ENCODE results near the gene SRRM2. TPM values are rescaled to one million over a fixed set of nuclear protein-coding genes. Genes with fewer than 3 reads are reported as not detected.

Gene SRRM2
- total and polyA plus RNA-seq, 9 of the 15 experiments (the other 6 are each of a cell fraction or from before 2014, with no cell fraction given): 26.7 to 563 (median 81.1) TPM

GRCh38 chr16:2816751-2817339 is 64.4 kb downstream of the SRRM2 start, which contains the start of gene PRSS21 (continued):
- TF ChIP-seq RBFOX2 (IDR thresholded peaks at IDR 0.05; ENCODE audit: low read depth, low read length): peak; percentile 79
- TF ChIP-seq FOXA1 (IDR thresholded peaks at IDR 0.05; ENCODE audit: borderline replicate concordance): no peak
- TF ChIP-seq TEAD4 (IDR thresholded peaks at IDR 0.05; ENCODE audit: low read length): no peak
- no peak for TF ChIP-seq TEAD4 (CRISPR knock-in tag; IDR thresholded peaks at IDR 0.05; ENCODE audit: borderline replicate concordance)
- TF ChIP-seq ZFX (CRISPR knock-in tag; IDR thresholded peaks at IDR 0.05): peak; percentile 91
- 0 out of 2 replicates have a peak, but pooled peaks have one; percentile 20 for TF ChIP-seq SMC3 (conservative IDR thresholded peaks at IDR 0.05; ENCODE audit: insufficient read depth, low read depth, low read length)
- no peak for TF ChIP-seq U2AF1 (optimal IDR thresholded peaks at IDR 0.05; ENCODE audit: low read depth, low read length)
- TF ChIP-seq TCF3 (CRISPR knock-in tag; IDR thresholded peaks at IDR 0.05): no peak
- no peak for TF ChIP-seq ZZZ3 (IDR thresholded peaks at IDR 0.05)
- TF ChIP-seq ZNF778 (CRISPR knock-in tag; IDR thresholded peaks at IDR 0.05): no peak
- no peak for TF ChIP-seq TSHZ1 (CRISPR knock-in tag; IDR thresholded peaks at IDR 0.05)
- 0 out of 2 replicates have a peak, but pooled peaks have one; percentile 38 for TF ChIP-seq MIER1 (IDR thresholded peaks at IDR 0.05; ENCODE audit: low read depth)
- TF ChIP-seq E4F1 (CRISPR knock-in tag; IDR thresholded peaks at IDR 0.05; ENCODE audit: borderline replicate concordance): no peak
- no peak for TF ChIP-seq ZNF551 (CRISPR knock-in tag; IDR thresholded peaks at IDR 0.05)
- no peak for TF ChIP-seq ZBTB11 (CRISPR knock-in tag; IDR thresholded peaks at IDR 0.05)
